ENCODE data around the gene RNPEPL1. TPM values are rescaled to one million over a fixed set of nuclear protein-coding genes. Genes with fewer than 3 reads are reported as not detected.

RNPEPL1 gene
- total and polyA plus RNA-seq, 2 donors from 2014 or later = 65.4 to 77.4 TPM

DNA sequence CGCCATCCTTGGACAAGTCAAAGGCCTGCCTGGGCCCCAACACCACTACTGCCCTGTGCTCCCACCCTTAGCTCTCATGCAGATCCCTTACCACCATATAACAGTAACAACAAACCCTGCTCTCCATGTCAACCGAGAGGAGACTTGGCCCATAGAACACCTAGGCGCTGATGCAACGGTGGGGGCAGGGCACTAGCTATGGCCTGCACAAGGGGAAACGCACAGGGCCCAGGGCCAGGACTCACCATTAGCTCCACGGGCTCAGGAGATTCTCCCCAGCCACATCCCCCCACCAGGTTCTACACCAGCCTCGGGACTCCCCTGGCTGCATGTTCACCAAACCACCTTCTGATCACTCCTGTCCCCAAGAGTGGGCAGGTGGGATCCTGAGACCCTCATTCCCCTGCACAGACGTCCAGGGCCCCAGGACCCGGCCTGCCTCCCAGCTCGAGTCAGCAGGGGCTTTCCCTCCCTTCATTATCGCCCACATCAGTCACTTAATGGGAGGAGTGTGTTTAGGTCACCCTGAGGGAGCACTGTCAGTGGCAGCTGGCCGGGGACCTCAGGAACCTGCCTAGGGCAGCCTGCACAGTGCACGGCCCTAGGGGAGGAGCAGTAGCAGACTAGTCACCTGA is 39.8 kb upstream of the RNPEPL1 start:
- H3K27me3 ChIP-seq (ENCODE audit: control insufficient read depth, insufficient read depth, low read length) = no peaks in the 10 kb centered on the region
- H3K9me3 ChIP-seq (ENCODE audit: control insufficient read depth in 2 of 3, insufficient read depth in 1 of 3, low read length in 3 of 3) = peaks cover 2 to 15% (median 6%) of the 10 kb centered on the region in 3 donors
- H3K4me1 ChIP-seq (ENCODE audit: control insufficient read depth in 2 of 3, insufficient read depth in 2 of 3, low read depth in 1 of 3, low read length in 3 of 3) = no peaks in the 10 kb centered on the region
- TF ChIP-seq, protein P1, sequence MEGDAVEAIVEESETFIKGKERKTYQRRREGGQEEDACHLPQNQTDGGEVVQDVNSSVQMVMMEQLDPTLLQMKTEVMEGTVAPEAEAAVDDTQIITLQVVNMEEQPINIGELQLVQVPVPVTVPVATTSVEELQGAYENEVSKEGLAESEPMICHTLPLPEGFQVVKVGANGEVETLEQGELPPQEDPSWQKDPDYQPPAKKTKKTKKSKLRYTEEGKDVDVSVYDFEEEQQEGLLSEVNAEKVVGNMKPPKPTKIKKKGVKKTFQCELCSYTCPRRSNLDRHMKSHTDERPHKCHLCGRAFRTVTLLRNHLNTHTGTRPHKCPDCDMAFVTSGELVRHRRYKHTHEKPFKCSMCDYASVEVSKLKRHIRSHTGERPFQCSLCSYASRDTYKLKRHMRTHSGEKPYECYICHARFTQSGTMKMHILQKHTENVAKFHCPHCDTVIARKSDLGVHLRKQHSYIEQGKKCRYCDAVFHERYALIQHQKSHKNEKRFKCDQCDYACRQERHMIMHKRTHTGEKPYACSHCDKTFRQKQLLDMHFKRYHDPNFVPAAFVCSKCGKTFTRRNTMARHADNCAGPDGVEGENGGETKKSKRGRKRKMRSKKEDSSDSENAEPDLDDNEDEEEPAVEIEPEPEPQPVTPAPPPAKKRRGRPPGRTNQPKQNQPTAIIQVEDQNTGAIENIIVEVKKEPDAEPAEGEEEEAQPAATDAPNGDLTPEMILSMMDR (IDR thresholded peaks at IDR 0.05; ENCODE audit: borderline replicate concordance, extremely low read depth, insufficient read depth) = no peak
- no peak overlapping the region for H3K4me3 ChIP-seq (ENCODE audit: low read length in 3 of 3)
- DNase-seq = peak in 2 of 5 donors; percentile 9 to 43
- H3K36me3 ChIP-seq (ENCODE audit: control insufficient read depth in 2 of 3, insufficient read depth in 3 of 3, low read length in 3 of 3) = peaks cover 0 to 10% (median 0%) of the 10 kb centered on the region in 3 donors
- no peak overlapping the region for H3K27ac ChIP-seq (ENCODE audit: low read depth in 2 of 2, low read length in 2 of 2)
- intact Hi-C loops (cut with DNase I) = no loop called here
- FAIRE-seq = no peak
- H3K9ac ChIP-seq (ENCODE audit: low read length in 3 of 3) = no peak overlapping the region

DNA sequence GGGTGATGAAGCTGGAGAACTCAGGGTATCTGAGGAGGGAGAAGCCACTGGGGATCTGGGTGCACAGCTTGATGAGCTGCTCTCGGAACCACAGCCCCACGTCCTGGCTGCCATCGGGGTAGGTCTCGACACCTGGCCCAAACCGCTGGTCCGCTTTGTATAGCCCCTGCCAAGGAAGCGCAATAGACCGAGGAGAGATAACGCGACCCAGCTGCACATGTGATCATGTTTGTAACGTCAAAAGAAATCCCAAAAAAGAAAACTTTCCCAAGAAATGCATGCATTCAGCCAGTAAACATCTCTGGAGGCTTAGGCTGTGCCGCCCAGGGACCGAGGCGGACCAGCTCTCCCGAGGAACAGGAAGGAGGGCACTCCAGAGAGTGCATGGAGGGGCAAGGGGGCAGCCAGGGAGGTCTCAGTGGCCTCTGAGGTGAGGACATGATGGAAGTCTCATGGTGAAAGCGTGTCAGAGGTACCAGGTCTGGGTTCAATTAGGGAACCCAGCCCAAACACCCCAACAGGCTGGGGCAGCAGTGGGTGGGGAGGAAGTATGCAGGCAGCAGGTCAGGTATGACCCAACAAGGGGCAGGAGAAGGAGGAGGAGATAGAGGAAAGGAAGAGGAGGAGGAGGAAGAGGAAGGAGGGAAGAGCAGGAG is 38.8 kb upstream of the RNPEPL1 start:
- Histone ChIP-seq H3K9ac (ENCODE audit: low read length in 3 of 3) (no peak overlapping the region), H3K27me3 (ENCODE audit: control insufficient read depth, insufficient read depth, low read length) (no peaks in the 10 kb centered on the region), H3K4me3 (ENCODE audit: low read length in 3 of 3) (no peak overlapping the region), H3K36me3 (ENCODE audit: control insufficient read depth in 2 of 3, insufficient read depth in 3 of 3, low read length in 3 of 3) (peaks cover 0 to 10% (median 0%) of the 10 kb centered on the region in 3 donors), H3K27ac (ENCODE audit: low read depth in 2 of 2, low read length in 2 of 2) (no peak overlapping the region), H3K9me3 (ENCODE audit: control insufficient read depth in 2 of 3, insufficient read depth in 1 of 3, low read length in 3 of 3) (peaks cover 2 to 15% (median 6%) of the 10 kb centered on the region in 3 donors), H3K4me1 (ENCODE audit: control insufficient read depth in 2 of 3, insufficient read depth in 2 of 3, low read depth in 1 of 3, low read length in 3 of 3) (no peaks in the 10 kb centered on the region)
- intact Hi-C loops (cut with DNase I) = no loop called here
- FAIRE-seq (no peak), DNase-seq (peak in 3 of 5 donors; percentile 5 to 42 (median 15))
- TF ChIP-seq, protein P1 (IDR thresholded peaks at IDR 0.05; ENCODE audit: borderline replicate concordance, extremely low read depth, insufficient read depth) = no peak

DNA sequence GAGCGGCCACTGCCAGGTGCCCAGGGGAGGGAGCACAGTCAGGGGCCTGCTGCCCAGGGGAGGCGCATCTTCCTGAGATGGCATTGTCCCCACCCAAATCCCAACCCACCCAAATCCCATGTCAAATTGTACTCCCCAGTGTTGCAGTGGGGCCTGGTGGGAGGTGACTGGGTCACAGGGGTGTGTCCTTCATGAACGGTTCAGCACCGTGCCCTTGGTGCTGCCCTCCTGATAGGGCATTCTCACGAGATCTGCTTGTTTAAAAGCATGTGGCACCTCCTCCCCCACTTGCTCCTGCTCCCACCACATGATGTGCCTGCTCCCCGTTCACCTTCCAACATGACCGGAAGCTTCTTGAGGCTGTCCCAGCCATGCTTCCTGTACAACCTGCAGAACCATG is 38.1 kb upstream of the RNPEPL1 start:
- Histone ChIP-seq H3K27me3 (ENCODE audit: control insufficient read depth, insufficient read depth, low read length) (no peaks in the 10 kb centered on the region), H3K4me3 (ENCODE audit: low read length in 3 of 3) (no peak overlapping the region), H3K36me3 (ENCODE audit: control insufficient read depth in 2 of 3, insufficient read depth in 3 of 3, low read length in 3 of 3) (peaks cover 0 to 6% (median 0%) of the 10 kb centered on the region in 3 donors), H3K9ac (ENCODE audit: low read length in 3 of 3) (no peak overlapping the region), H3K9me3 (ENCODE audit: control insufficient read depth in 2 of 3, insufficient read depth in 1 of 3, low read length in 3 of 3) (peaks cover 2 to 15% (median 6%) of the 10 kb centered on the region in 3 donors), H3K27ac (ENCODE audit: low read depth in 2 of 2, low read length in 2 of 2) (no peak overlapping the region), H3K4me1 (ENCODE audit: control insufficient read depth in 2 of 3, insufficient read depth in 2 of 3, low read depth in 1 of 3, low read length in 3 of 3) (no peaks in the 10 kb centered on the region)
- intact Hi-C loops (cut with DNase I) = no loop called here
- peak in 1 of 5 donors; percentile 24 for DNase-seq
- FAIRE-seq = no peak
- TF ChIP-seq, protein P1 (IDR thresholded peaks at IDR 0.05; ENCODE audit: borderline replicate concordance, extremely low read depth, insufficient read depth) = no peak

All from kidney (tissue), 14 donors.